ENCODE measurements around the gene CDH6. TPM values are rescaled to one million over a fixed set of nuclear protein-coding genes. Genes with fewer than 3 reads are reported as not detected.

The CDH6 gene
- total RNA-seq, 1 experiment from 2014 or later = not detected

- no peak for DNase-seq (ENCODE audit: low spot score)
Observed at GRCh38 chr5:31375999-31376720, 182.7 kb downstream of the CDH6 start.

DNA sequence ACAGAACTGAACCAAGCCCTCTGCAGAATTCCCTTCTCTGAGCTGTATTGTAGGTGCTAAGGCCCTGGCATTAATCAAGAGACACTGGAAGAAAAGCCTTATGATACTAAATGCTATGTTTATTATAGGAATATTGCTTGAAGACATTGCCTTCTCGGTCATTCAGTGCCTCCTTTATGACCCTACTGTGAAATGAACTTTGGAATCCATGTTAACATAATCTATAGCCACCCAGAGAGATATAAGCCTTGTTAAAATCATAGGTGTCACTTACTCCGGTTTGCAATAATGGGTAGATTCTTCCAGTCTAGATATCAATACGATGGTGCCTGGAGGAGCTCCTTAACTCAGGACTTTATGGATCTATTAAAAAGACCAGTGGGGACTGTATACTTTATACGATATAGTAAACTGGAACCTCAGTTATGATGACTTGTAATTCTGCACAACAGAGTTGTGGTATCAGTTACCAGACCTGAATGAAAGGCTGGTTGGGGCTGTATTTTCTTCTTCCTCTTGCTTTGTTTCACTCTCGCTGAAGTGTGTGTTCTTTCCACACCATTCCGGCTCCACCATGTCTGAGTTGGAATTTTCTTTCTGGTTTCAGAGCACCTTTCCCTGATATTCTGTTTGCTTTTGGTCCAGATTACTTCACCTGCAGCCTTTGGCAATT, 183.9 kb downstream of the CDH6 start:
- no peak for DNase-seq (ENCODE audit: low spot score)

- DNase-seq (ENCODE audit: low spot score) = no peak
Observed at GRCh38 chr5:31378136-31378535, 184.7 kb downstream of the CDH6 start.
